Activated naive CD4-positive, alpha-beta T cell treated with anti-CD3 and anti-CD28 coated beads for 36 hours (primary cell): ENCODE data around the gene KCNG2. TPM values are rescaled to one million over a fixed set of nuclear protein-coding genes. Genes with fewer than 3 reads are reported as not detected.

Experiments
- CTCF ChIA-PET: fragments of 350-600 bp; sonication (Branson Sonifier 250); formaldehyde crosslinking; loops from one replicate; lab custom pipeline; 2021; ENCODE audit warnings: antibody characterized with exemption; lab: Charles Lee
- DNase-seq: peaks from one replicate; pipeline ENCODE4 v3.0.0-alpha.2; 2020
- H3K27ac Mint-ChIP-seq: one replicate; pipeline ENCODE4 v1.8.0; 2021; ENCODE audit warnings: mild to moderate bottlenecking, mixed read lengths
- H3K27me3 Mint-ChIP-seq: one replicate; pipeline ENCODE4 v1.8.0; 2021; ENCODE audit warnings: low read depth, mixed read lengths
- H3K36me3 Mint-ChIP-seq: one replicate; pipeline ENCODE4 v1.8.0; 2021; ENCODE audit warnings: low read depth, mixed read lengths
- H3K4me1 Mint-ChIP-seq: one replicate; pipeline ENCODE4 v1.8.0; 2021; ENCODE audit warnings: low read depth, mixed read lengths
- H3K4me3 Mint-ChIP-seq: one replicate; pipeline ENCODE4 v1.8.0; 2021; ENCODE audit warnings: mild to moderate bottlenecking, moderate library complexity, mixed read lengths
- H3K9me3 Mint-ChIP-seq: one replicate; pipeline ENCODE4 v1.8.0; 2021; ENCODE audit warnings: mixed read lengths
- intact Hi-C: fragments of 100-400 bp; cut with micrococcal nuclease; formaldehyde crosslinking; loops from one replicate; pipeline ENCODE4 v1.15.1; 2023
- total RNA-seq, 2 experiments: library from RNA; stranded (reverse); gene quantifications; one replicate each; pipeline ENCODE4 v1.2.3, GENCODE V29; 2021

Gene KCNG2
- total RNA-seq, 2 experiments from 2014 or later = not detected

DNA sequence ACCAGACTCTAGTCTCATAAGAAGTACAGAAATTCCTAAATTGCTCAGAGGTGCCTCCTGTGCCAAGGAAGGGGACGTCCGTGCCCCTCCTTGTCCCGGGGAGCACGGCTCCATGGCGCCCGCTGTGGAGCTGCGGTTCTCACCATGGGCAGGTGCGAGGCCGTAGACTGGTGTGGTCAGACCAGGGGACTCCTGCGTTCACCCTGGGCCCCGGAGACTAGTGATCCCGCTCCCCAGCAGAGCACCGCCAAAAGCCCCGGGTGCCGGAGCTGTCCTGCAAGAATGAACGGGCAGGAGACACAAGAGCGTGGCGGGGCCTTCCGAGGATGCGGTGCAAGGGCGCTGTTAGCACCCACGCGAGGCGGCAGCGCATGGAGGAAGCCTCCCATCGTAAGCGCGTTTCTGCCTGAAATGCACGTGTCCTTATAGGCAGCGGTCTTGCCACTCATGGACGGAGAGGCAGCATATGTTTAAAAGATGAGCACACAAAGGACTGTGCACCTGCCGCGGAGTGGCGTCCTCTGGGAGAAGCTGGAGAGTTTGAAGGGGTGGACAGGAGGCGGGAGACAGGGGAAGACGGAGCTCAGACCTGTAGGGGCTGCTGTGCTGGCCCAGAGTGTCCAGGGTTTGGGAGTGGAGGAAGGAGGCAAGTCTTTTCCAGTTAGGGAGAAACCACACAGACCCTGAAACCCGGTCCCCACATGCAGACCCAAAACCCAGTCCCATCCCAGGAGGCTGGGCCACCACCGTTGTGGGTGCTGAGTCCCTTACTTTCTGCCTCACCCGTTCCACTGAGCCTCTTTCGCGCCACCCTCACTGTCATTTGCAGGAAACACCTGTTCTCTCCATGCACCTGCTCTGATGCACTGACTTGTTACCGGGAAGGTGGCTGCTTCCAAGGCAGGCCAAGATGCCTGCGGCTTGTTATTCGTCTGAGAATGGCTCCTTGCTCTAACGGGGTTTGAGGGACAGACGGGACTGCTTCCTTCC, 7.5 kb upstream of the KCNG2 start:
- H3K4me1 Mint-ChIP-seq = peaks cover 10% of the 10 kb centered on the region
- CTCF ChIA-PET = no interaction called here
- H3K27me3 Mint-ChIP-seq = peaks cover 56% of the 10 kb centered on the region
- H3K4me3 Mint-ChIP-seq = no peak overlapping the region
- DNase-seq = no peak
- H3K36me3 Mint-ChIP-seq = no peaks in the 10 kb centered on the region
- intact Hi-C loops = no loop called here
- H3K9me3 Mint-ChIP-seq = no peaks in the 10 kb centered on the region
- no peak overlapping the region for H3K27ac Mint-ChIP-seq

DNA sequence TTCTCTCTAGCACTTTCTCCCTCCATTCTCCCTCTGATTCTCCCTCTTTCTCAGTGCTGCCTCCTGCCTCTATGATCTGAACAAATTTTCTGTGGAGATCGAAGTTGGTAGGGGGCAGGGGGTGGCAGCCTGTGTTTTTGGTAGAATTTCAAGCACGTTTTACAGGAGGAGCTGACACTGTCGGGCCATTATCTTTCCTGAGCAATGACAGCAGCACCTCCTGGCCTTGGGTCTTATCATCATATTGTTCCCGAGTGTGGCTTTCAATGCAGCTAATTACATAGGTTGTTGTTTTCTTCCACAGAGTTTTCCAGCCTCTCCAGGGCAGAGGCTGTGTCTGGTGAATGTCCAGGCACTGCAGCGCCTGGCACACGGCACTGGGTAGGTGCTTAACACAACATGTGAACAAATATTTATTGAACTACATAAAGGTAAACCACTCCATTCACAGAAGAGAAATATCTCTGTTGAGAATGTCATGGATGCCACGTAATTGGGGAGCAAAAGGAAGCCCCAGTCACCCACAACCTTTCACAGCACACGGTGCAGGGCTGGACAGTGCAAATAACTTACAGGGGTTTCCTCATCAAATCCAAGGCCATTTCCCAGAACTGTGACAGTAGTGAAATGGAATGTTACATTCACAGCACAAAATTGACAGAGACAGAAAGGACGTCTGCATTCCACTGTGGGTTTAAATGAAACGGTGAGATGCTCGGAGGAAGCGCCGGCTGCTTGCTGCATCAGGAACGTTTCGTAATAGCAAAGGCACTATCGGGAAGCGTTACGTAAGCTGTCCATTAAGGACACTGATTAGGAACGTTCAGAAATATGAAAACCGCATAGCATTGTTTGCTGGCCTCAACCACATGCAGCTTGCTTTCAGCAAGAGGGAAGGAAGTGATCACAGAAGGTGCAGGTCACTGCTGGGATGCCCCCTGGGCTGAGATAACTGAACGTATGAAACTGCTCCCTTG, 6.5 kb upstream of the KCNG2 start:
- Mint-ChIP-seq H3K9me3 (no peaks in the 10 kb centered on the region), H3K36me3 (no peaks in the 10 kb centered on the region), H3K27ac (no peak overlapping the region), H3K4me3 (no peak overlapping the region), H3K27me3 (peaks cover 58% of the 10 kb centered on the region), H3K4me1 (peaks cover 10% of the 10 kb centered on the region)
- intact Hi-C loops = no loop called here
- CTCF ChIA-PET = no interaction called here
- peak; percentile 14 for DNase-seq

DNA sequence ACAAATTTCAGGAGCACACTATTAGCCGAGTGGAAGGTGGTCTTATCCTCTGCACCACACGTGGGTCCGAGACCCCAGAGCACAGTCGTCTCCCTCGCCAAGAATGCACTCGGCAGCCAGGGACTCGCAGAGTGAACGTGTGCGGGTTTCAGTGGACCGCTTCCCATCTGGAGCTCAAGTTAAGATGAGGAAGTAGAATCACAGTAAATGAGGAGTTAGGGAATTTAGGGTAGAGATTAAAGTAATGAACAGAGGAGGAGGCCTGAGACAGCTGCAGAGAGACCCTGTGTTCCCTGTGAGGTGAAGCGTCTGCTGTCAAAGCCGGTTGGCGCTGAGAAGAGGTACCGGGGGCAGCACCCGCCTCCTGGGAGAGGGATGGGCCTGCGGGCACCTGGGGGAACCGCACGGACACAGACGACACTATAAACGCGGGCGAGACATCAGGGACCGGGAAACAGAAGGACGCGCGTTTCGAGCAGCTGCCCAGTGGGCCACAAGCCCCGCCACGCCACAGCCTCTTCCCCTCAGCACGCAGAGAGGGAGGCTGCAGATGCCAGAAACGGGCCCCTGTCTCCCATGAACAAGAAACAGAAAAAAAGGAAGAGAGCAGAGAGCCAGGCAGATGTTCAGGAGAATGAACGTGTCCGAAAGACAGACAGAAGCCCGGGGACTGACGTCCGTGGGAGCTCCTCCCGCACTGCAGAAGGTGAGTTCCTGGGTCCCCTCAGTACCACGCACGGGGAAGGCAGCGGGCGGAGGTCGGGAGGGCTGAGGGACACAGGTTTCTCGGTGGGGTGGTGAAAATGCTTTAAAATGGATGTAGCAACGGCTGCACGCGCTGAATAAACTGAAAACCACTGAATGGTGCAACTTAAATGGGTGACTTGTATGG, 5.4 kb upstream of the KCNG2 start:
- intact Hi-C loops = no loop called here
- no peak for DNase-seq
- Mint-ChIP-seq H3K27ac (no peak overlapping the region), H3K36me3 (no peaks in the 10 kb centered on the region), H3K27me3 (peaks cover 58% of the 10 kb centered on the region), H3K4me1 (peaks cover 12% of the 10 kb centered on the region), H3K9me3 (no peaks in the 10 kb centered on the region), H3K4me3 (no peak overlapping the region)
- CTCF ChIA-PET = no interaction called here

DNA sequence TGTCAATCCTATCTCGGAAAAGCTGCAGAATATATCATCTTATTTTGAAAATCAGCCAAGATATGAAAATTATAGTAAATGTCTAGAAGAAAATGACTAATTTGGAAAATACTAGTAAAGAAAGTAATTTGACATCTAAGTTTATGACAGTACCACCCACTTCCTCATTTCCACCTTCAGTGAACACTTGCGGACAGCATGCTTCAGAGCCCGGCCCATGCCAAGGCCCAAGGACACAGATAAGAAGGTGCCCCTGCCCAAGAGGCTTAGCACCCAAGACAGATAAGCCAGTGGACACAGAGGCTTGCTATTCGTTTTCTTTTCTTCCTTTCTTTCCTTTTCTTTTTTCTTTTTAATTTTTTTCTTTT, 4.8 kb upstream of the KCNG2 start:
- no peak for DNase-seq
- H3K27ac Mint-ChIP-seq = no peak overlapping the region
- no peak overlapping the region for H3K4me3 Mint-ChIP-seq
- intact Hi-C loops = no loop called here
- H3K4me1 Mint-ChIP-seq = peaks cover 14% of the 10 kb centered on the region
- peaks cover 56% of the 10 kb centered on the region for H3K27me3 Mint-ChIP-seq
- no peaks in the 10 kb centered on the region for H3K9me3 Mint-ChIP-seq
- CTCF ChIA-PET = interaction anchor here (0.7 kb wide), 1 partner anchor 347 kb away, joined by 7 read pairs; no protein-coding TSS in a partner anchor
- H3K36me3 Mint-ChIP-seq = no peaks in the 10 kb centered on the region

DNA sequence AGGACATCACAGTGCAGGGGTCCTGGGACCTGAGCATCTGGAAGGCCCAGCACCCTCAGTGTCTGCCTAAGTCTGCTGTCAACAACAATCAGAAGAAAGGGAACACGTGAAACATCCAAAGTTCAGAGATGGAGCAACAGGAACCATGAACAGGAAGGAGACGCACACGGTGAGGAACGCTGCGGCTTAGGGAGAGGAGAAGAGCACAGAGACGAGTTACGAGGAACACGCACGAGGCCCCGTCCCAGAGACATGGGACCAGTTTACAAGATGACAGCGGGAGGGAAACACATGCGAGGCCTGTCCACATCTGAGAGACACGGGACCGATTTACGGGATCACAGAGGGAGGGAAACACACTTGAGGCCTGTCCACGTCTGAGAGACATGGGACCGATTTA, 2.9 kb upstream of the KCNG2 start:
- CTCF ChIA-PET = no interaction called here
- H3K27me3 Mint-ChIP-seq = peaks cover 59% of the 10 kb centered on the region
- H3K4me1 Mint-ChIP-seq = peaks cover 19% of the 10 kb centered on the region
- no peaks in the 10 kb centered on the region for H3K36me3 Mint-ChIP-seq
- no peak overlapping the region for H3K27ac Mint-ChIP-seq
- no peak overlapping the region for H3K4me3 Mint-ChIP-seq
- intact Hi-C loops = loop anchor here (5.0 kb wide), 3 partner anchors 113 to 362 kb away; partner anchors contain the start of gene HSBP1L1
- DNase-seq = no peak
- H3K9me3 Mint-ChIP-seq = no peaks in the 10 kb centered on the region

DNA sequence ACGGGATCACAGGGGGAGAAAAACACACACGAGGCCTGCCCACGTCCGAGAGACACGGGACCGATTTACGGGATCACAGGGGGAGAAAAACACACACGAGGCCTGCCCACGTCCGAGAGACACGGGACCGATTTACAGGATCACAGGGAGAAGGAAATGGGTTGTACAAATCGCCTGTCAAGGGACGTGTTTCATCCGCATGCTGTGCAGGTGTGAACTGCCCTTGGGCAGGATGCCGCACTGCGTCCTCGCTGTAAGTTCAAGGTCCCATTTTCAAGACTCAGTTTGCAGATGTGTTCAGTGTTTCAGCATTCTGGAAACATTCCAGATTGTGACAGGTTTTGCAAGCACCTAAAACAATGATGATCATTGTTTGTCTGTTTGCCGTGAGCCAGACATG, 2.3 kb upstream of the KCNG2 start:
- no peak for DNase-seq
- intact Hi-C loops = loop anchor here (5.0 kb wide), 3 partner anchors 113 to 362 kb away; partner anchors contain the start of gene HSBP1L1
- no peaks in the 10 kb centered on the region for H3K36me3 Mint-ChIP-seq
- H3K4me1 Mint-ChIP-seq = peaks cover 19% of the 10 kb centered on the region
- peaks cover 59% of the 10 kb centered on the region for H3K27me3 Mint-ChIP-seq
- CTCF ChIA-PET = no interaction called here
- H3K27ac Mint-ChIP-seq = no peak overlapping the region
- H3K9me3 Mint-ChIP-seq = no peaks in the 10 kb centered on the region
- H3K4me3 Mint-ChIP-seq = no peak overlapping the region

DNA sequence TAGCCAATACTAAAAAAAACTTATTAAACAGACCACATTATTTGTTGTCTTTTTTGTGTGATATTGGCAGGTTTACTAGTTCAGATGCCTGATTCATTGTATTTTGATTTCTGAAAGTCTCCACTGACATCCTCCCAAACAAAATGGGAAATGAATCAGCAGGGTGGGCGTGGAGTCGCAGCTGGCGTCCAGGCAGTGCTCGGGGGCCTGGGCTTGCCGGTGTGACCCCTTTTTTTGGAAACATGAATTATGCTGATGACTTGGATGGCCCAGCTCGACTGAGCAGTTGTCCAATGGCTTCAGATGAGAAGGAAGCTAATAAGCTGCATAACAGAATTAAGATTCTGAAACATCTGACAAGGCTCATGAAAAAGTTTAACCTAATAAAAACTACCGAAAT, 1.7 kb upstream of the KCNG2 start:
- no peak overlapping the region for H3K4me3 Mint-ChIP-seq
- no peaks in the 10 kb centered on the region for H3K9me3 Mint-ChIP-seq
- CTCF ChIA-PET = interaction anchor here (0.6 kb wide), 1 partner anchor 420 kb away, joined by 5 read pairs; no protein-coding TSS in a partner anchor
- peaks cover 54% of the 10 kb centered on the region for H3K27me3 Mint-ChIP-seq
- H3K27ac Mint-ChIP-seq = no peak overlapping the region
- peaks cover 19% of the 10 kb centered on the region for H3K4me1 Mint-ChIP-seq
- intact Hi-C loops = loop anchor here (2.0 to 5.0 kb wide), 4 partner anchors 114 to 361 kb away; partner anchors contain the start of genes HSBP1L1 and TXNL4A
- DNase-seq = no peak
- H3K36me3 Mint-ChIP-seq = no peaks in the 10 kb centered on the region

DNA sequence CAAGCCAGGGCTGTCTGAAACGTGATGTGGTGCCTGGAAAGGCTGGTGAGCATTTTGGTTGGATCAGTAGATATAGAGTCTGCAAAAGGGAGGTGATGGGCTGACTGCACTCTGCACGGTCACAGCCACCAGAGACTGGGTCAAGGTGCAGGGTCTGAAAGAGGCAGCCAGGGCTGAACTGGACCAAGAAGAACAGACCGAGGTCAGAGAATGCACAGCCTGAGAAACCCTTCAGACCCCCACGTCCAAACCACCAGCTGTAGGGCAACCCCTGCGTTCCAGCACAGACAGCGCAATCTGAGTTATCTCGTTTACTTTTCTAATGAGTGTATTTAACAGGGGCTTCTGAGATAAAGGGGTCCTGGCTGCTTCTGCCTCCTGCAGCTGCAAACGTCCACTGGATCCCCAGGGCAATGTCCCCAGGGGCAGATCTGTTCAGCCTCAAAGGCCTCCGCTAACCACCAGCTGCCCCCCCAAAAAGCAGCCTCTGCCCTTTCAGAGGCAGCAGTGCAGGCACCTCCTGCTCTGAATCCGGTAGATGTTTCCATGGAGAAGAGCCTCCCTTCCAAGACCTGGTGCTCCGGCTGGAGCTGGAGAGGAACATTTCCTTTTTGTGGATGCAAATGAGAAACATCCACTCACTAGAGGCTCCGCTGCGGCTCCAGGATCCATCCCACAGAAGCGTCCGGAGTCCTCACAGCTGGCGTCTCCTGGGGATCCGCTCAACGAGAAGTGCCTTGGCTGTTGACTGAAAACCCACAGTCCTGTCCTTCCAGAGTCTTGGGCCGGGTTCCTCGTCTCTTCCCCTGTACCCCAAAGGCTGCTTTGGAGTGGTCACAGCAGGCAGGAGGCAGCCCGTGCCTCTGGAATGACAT, 970 bp upstream of the KCNG2 start:
- intact Hi-C loops = loop anchor here (2.0 to 5.0 kb wide), 4 partner anchors 114 to 361 kb away; partner anchors contain the start of genes HSBP1L1 and TXNL4A
- H3K27ac Mint-ChIP-seq = no peak overlapping the region
- no peaks in the 10 kb centered on the region for H3K36me3 Mint-ChIP-seq
- peak overlapping the region; percentile 43 for H3K4me3 Mint-ChIP-seq
- no peaks in the 10 kb centered on the region for H3K9me3 Mint-ChIP-seq
- no peak for DNase-seq
- H3K4me1 Mint-ChIP-seq = peaks cover 14% of the 10 kb centered on the region
- peaks cover 47% of the 10 kb centered on the region for H3K27me3 Mint-ChIP-seq
- CTCF ChIA-PET = interaction anchor here (0.6 kb wide), 1 partner anchor 421 kb away, joined by 5 read pairs; no protein-coding TSS in a partner anchor

DNA sequence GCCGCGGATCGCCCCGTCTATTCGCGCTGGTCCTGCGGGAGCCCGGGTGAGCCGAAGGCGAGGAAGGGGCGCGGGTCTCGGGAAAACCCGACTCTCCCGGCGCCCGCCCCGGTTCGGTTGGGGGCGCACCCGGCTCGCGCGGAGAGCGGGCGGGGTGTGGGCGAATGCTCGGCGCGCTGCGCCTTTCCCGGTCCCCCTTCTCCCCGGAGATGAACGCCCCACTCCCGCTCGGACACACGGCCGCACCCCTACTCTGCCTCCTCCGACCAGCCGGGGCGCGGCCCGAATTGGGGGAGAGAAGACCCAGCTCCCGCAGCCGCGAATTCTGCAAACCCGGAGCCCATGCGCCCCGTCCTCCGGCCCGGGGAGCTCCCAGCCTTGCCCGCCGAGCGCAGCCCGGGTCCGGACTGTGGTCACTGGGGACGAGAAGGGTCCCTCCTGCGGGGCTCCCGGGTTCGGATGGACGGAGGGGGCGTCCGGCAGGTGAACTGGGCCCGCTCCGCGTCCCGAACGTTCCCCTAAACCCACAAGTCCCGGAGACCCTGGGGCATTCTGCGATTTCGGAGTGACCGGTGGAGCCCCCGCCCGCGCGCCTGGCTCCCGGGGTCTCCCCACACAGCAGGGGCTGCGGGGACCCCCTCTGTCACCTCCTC, 734 bp downstream of the KCNG2 start:
- Mint-ChIP-seq H3K27ac (no peak overlapping the region), H3K4me1 (peaks cover 9% of the 10 kb centered on the region), H3K27me3 (peaks cover 35% of the 10 kb centered on the region), H3K36me3 (no peaks in the 10 kb centered on the region), H3K4me3 (no peak overlapping the region), H3K9me3 (no peaks in the 10 kb centered on the region)
- CTCF ChIA-PET = no interaction called here
- no peak for DNase-seq
- intact Hi-C loops = loop anchor here (5.0 kb wide), 3 partner anchors 116 to 359 kb away; partner anchors contain the start of gene HSBP1L1

DNA sequence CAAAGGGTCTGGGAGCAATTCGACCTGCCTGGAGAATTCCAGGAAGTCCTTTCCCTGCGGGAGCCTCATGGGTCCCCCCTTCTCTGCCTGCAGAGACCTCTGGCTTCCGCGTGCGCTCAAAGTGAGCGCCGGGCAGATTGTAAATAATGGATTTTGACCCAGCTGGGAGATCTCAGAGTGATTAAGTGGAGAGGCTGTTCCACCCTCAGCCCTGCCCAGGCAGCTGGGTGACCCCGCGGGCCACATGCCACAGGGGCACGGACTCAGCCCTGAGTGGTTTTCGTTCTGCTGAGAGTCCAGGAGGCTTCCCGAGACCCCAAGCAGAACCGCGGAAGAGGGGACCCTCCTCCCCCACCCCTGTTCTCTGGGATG, 1.2 kb downstream of the KCNG2 start:
- H3K9me3 Mint-ChIP-seq = no peaks in the 10 kb centered on the region
- H3K36me3 Mint-ChIP-seq = no peaks in the 10 kb centered on the region
- no peak overlapping the region for H3K4me3 Mint-ChIP-seq
- no peak overlapping the region for H3K27ac Mint-ChIP-seq
- no peak for DNase-seq
- H3K4me1 Mint-ChIP-seq = peaks cover 9% of the 10 kb centered on the region
- intact Hi-C loops = loop anchor here (5.0 kb wide), 3 partner anchors 117 to 358 kb away; partner anchors contain the start of gene HSBP1L1
- CTCF ChIA-PET = interaction anchor here (1.1 kb wide), 1 partner anchor 419 kb away, joined by 4 read pairs; no protein-coding TSS in a partner anchor
- peaks cover 35% of the 10 kb centered on the region for H3K27me3 Mint-ChIP-seq
